NCI-H2107 treated with DMSO at 0.1 percent for 48 hours (cell line): ENCODE measurements around the gene TMEM14A.
"Not testable (repeated sequence)": the region's sequence is repeated elsewhere in the genome, so short reads cannot be mapped to it uniquely, and the experiment has no call there.

Experiments used
- DNase-seq: peaks from one replicate; lab custom pipeline; 2025; ENCODE audit not compliant: unreplicated experiment; lab: John Stamatoyannopoulos, UW

The TMEM14A gene

DNA sequence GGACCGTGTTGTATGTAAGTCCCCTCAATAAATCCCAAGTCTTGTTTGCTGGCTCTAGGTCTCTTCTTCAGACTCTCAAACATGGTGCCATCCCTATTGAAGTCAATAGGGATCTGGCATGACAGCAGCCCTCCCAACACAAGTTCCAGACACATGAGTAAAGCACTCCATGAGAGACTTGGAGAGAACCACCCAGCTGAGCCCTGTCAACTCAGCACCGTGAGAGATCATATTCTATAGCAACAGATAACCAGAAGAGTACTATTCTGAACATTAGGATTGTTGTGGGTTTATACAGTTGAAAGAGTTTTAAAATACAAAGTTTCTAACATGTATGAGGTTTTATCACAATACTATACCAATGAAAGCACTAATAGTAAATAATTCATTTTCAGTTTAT lies 23.5 kb downstream of the TMEM14A start:
- no peak for DNase-seq

GRCh38 chr6:52696418-52696817 lies 25.5 kb downstream of the TMEM14A start:
- DNase-seq = no peak

GRCh38 chr6:52697903-52698302 lies 27.0 kb downstream of the TMEM14A start:
- no peak for DNase-seq

GRCh38 chr6:52704060-52704459 lies 33.1 kb downstream of the TMEM14A start:
- no peak for DNase-seq

DNA sequence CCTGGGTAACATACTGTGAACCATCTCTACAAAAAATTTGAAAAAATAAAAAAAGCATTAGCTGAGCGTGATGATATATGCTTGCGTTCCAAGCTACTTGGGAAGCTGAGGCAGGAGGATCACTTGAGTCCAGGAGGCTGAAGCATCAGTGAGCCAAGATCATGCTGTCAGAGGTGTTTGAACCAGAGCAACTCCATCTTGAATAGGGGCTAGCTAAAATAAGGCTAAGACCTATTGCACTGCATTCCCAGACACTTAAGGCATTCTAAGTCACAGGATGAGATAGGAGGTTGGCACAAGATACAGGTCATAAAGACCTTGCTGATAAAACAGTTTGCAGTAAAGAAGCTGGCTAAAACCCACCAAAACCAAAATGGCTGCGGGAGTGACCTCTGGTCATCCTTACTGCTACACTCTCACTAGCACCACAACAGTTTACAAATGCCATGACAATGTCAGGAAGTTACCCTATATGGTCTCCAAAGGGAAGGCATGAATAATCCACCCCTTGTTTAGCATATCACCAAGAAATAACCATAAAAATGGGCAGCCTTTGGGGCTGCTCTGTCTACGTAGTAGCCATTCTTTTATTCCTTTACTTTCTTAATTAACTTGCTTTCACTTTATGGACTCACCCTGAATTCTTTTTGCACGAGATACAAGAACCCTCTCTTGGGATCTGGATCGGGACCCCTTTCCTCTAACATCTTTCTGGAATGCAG lies 34.0 kb downstream of the TMEM14A start:
- not testable (repeated sequence) for DNase-seq

DNA sequence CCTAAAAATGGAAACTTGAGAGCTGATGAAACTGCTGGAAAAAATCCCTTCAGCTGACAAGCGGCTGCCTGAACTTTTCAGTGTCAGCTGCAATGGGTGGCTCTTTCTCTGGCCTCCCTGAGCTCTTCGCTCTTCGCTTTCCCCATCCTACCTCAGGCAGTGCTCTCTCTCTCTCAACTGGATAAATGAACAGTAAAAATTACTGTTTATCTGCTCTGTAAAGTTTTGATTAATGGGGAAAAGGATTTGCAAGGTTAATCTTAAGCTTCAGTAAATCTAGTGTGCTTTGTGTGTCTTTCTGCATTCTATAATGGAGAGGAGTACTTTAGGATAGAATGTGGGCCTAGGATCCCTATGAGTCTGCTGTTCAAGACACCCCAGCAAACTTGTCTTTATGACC lies 35.1 kb downstream of the TMEM14A start:
- DNase-seq = no peak

GRCh38 chr6:52707963-52708680 lies 37.2 kb downstream of the TMEM14A start:
- no peak for DNase-seq

DNA sequence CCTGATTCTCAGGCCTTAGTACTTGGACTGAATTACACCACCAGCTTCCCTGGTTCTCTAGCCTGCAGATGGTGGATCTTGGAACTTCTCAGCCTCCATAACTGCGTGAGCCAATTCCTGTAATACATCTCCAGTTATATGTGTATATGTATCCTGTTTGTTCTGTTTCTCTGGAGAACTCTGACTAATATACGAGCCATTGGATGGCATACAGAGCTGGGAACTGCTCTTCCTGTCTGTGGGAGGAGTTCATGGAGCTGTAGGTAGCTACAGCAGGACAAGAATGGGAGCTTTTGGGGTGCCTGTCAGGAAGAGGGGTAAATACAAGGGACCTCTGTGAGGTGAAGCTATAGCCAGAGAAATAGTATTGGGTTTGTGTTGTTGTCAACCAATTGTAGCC lies 41.2 kb downstream of the TMEM14A start:
- DNase-seq = no peak

GRCh38 chr6:52714761-52715160 lies 43.8 kb downstream of the TMEM14A start:
- not testable (repeated sequence) for DNase-seq

DNA sequence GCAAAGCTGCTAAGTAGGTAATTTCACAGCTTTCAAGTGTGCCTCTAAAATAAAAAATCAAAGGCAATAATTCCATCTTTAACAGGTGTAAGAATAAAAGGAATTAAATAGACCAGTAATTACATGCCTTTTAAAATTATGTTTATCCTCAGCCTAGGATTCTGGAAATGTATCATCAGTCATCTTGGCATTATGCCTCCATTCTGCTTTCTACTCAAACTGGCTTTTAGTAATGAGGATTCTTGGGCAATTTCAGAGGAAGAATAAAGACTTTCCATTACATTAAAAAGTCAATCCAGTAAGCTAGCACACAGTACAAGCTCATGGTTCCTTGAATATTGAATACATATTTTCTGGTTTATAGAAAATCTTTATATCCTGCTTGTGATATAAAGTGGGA lies 47.6 kb downstream of the TMEM14A start:
- DNase-seq = no peak

DNA sequence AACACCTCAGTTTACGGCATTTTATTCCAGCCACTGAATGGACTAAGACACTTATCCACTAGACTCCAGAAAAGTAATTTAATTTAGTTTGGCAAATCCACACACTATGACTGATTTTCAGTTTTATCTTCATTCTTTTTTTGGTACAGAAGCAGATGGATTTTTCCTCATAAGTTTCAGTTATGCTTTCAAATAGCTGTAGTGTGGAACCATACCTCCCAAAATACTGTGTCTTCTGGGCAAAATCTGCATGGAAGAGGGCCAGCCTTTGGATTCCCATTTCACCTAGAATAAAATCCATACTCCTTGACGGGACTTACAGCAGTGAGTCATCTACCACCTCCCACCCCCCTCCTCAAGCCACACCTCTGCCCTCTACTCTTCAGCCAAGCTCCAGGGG lies 49.4 kb downstream of the TMEM14A start:
- DNase-seq = no peak

DNA sequence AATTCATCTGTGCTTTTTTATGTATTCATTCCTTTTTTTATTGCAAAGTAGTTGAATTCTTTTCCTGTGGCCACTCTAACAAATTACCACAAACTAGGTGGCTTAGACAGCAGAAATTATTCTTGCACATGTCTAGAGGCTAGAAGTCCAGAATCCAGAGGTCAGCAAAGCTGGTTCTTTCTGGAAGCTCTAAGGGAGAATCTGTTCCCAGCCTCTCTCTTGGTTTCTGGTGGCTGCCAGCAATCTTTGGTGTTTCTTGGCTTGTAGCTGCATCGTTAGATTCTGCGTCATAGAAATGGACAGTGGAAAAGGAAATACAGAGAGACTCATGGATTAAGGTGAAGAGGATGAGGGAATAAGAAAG lies 53.1 kb downstream of the TMEM14A start:
- DNase-seq = no peak

DNA sequence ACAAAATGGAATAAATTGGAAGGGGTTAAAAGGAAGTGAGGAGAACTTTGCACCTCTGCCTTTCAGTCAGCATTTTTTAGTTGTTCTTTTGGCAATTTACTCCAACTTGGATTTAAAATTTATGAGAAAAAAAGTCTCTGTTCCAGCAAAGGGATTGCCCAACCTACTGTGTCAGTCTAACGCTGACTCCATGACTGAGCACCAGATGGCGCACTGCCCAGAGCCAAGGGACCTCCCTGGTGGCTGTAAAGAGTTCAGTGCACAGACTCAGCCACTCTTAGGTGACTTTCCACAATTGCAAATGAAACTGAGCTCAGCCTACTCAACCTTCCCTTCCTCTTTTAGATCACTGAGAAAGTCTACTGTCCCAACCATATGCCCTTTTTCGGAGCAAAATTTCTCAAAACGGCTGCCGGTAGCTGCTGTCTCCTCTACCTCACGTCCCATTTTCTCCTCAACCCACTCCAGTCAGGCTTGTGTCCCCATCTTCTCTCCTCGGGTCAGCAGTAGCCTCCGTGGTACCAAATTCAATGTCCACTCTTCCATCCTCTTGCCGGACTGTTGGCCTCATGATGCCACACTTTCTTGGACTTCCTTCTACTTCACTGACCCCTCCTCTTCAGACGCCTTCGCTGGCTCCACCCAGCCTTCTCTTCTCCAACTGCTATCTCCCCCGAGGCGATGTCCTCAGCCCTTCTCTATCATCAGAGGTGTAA lies 53.7 kb downstream of the TMEM14A start:
- peak; percentile 15 for DNase-seq

DNA sequence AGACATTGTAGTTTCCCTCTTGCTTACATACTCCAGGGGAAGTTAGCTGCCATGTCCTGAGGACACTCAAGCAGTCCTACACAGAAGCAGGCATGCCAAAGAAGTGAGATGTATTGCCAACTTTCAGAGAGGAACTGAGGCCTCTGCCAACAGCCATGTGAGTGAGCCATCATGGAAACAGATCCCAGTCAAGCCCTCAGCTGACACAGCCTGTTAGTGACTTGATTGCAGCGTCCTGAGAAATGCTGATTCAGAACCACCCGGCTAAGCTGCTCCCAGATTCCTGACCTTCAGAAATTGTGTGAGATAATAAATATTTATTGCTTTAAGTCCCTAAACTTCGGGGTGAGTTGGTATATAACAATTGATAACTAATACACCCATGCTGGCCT lies 54.2 kb downstream of the TMEM14A start:
- DNase-seq = no peak

DNA sequence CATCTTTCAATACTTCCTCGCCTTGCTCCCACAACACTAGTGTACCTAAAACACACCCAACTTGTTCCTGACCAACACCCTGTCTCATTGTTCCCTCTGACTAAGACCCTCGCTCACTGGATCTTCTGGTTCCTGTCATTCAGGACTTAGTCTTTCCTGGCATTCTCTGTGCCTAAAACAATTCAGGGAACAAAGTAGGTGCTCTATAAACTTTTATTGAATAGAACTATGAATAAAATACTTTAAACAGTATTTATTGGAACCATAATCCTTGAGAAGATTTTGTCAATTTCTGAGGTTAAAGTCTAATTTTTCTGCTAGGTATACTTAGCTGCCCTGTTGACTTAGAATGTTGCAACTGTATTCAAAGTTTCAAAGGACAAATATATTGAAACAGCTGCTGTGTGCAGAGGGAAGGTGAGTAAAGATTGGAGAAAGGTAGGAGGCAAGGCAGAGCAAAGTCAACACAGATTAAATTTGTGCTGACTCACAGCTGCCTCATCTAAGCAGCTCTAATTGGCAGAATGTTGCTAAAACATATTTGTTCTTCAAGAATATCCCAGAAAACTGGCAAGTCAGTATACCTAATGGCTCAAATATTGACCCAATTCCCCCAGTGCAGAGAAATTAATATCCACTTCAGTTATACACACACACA lies 54.8 kb downstream of the TMEM14A start:
- no peak for DNase-seq

GRCh38 chr6:52726193-52726542 lies 55.3 kb downstream of the TMEM14A start:
- DNase-seq = no peak

- no peak for DNase-seq
These were observed 56.0 kb downstream of the TMEM14A start for GRCh38 chr6:52726741-52727535.

- DNase-seq = no peak
These were observed 57.0 kb downstream of the TMEM14A start for GRCh38 chr6:52727908-52728307.

GRCh38 chr6:52728394-52728793 lies 57.5 kb downstream of the TMEM14A start:
- no peak for DNase-seq

DNA sequence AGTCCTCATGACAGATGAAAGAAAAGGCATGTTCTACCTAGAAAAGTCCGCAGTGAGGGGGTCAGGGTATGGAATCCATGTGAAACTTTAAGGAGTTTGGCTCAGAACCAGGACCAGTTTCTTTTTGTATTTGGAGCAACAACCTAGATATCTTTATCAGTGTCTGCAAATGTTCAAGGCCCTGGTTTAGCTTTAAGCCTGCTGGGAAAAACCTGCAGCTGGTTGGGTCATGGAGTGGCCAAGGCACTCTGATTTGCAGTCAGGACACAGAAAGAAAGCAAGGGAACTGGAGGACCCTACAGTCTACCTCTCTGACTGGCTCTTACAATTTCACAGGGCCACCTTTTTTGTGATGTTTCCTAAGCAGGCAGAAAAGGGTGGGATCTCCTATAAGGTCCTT lies 58.7 kb downstream of the TMEM14A start:
- no peak for DNase-seq

- DNase-seq = no peak
These were observed 60.8 kb downstream of the TMEM14A start for GRCh38 chr6:52731719-52732118.
